ENCODE measurements around the gene ARMC2.

GRCh38 chr6:108941859-108942258 lies 93.6 kb downstream of the ARMC2 start:
- no peak for TF ChIP-seq CTCF (conservative IDR thresholded peaks at IDR 0.05; ENCODE audit: low read length)
- no peak for TF ChIP-seq EZH2phosphoT487 (IDR thresholded peaks at IDR 0.05; ENCODE audit: borderline replicate concordance)
